Fibroblast of lung (primary cell): ENCODE data around the gene UPK3A. TPM values are rescaled to one million over a fixed set of nuclear protein-coding genes. Genes with fewer than 3 reads are reported as not detected.
A peak's percentile ranks its signal among the peaks of the same experiment; 100 is the strongest.

Experiments used
- DNase-seq, 2 donors: peaks; one replicate each; pipeline versions ENCODE4 v3.0.0 to v3.0.0-alpha.2; 2010; ENCODE audit warnings: low read depth in 2 of 2
- H2AFZ ChIP-seq: 2 replicates; pipeline ENCODE4 v1.5.1; 2012; ENCODE audit warnings: low read length, control low read depth, inconsistent platforms
- H3K27ac ChIP-seq: 2 replicates; pipeline ENCODE4 v1.5.1; 2011; ENCODE audit warnings: low read length, control low read depth; ENCODE audit not compliant: insufficient read depth
- H3K27me3 ChIP-seq: 2 replicates; pipeline ENCODE4 v1.5.1; 2011; ENCODE audit warnings: mild to moderate bottlenecking, low read length; ENCODE audit not compliant: control insufficient read depth, insufficient read depth
- H3K36me3 ChIP-seq: 2 replicates; pipeline ENCODE4 v1.5.1; 2011; ENCODE audit warnings: low read length; ENCODE audit not compliant: control insufficient read depth, insufficient read depth
- H3K4me1 ChIP-seq: 2 replicates; pipeline ENCODE4 v1.5.1; 2011; ENCODE audit warnings: low read length; ENCODE audit not compliant: control insufficient read depth, insufficient read depth; ENCODE audit errors: extremely low read depth
- H3K4me2 ChIP-seq: 2 replicates; pipeline ENCODE4 v1.5.1; 2011; ENCODE audit warnings: low read length, control low read depth; ENCODE audit not compliant: insufficient read depth; ENCODE audit errors: extremely low read depth
- H3K4me3 ChIP-seq, 4 experiments: fragments of 200-600 bp in 1 of 4; sonication (generic) in 1 of 4; replicated peaks in 1 of 4; 2 replicates each; pipeline ENCODE4 v1.5.1; 2011 to 2016; ENCODE audit warnings: low read length in 4 of 4, low read depth in 3 of 4, mild to moderate bottlenecking in 3 of 4, control low read depth in 2 of 4, inconsistent platforms in 1 of 4, mixed read lengths in 1 of 4; ENCODE audit not compliant: insufficient read depth in 1 of 4; ENCODE audit errors: control extremely low read depth in 1 of 4
- H3K79me2 ChIP-seq: 2 replicates; pipeline ENCODE4 v1.5.1; 2012; ENCODE audit warnings: mild to moderate bottlenecking, low read length, inconsistent platforms; ENCODE audit not compliant: control insufficient read depth, insufficient read depth
- H3K9ac ChIP-seq: 2 replicates; pipeline ENCODE4 v1.5.1; 2011; ENCODE audit warnings: mild to moderate bottlenecking, low read length, control low read depth; ENCODE audit not compliant: insufficient read depth
- H3K9me3 ChIP-seq: 2 replicates; pipeline ENCODE4 v1.5.1; 2012; ENCODE audit warnings: low read depth, low read length; ENCODE audit not compliant: control insufficient read depth, insufficient read depth
- H4K20me1 ChIP-seq: 2 replicates; pipeline ENCODE4 v1.5.1; 2011; ENCODE audit warnings: low read length; ENCODE audit not compliant: control insufficient read depth, insufficient read depth; ENCODE audit errors: extremely low read depth
- CTCF ChIP-seq, 2 donors: IDR thresholded peaks in 1 of 2; conservative IDR thresholded peaks in 1 of 2; 1 replicate in 1 of 2; 2 replicates in 1 of 2; pipeline ENCODE4 v1.5.1; 2011 to 2012; ENCODE audit warnings: low read length in 2 of 2, control low read depth in 1 of 2, inconsistent platforms in 1 of 2, low read depth in 1 of 2, mild to moderate bottlenecking in 1 of 2
- EZH2 ChIP-seq: IDR thresholded peaks from 2 replicates; pipeline ENCODE4 v1.5.1; 2012; ENCODE audit warnings: low read length, control low read depth, mild to moderate bottlenecking; ENCODE audit errors: missing control alignments
- polyA plus RNA-seq, 2 donors: library from polyadenylated mRNA; depleted of rRNA in 1 of 2; stranded (reverse) in 1 of 2; unstranded in 1 of 2; fragments of >200 nt; gene quantifications; 2 replicates each; pipeline ENCODE4 v1.2.1, GENCODE V29; 2011 to 2012; ENCODE audit warnings: missing spikeins in 1 of 2
- total RNA-seq: library from RNA; depleted of rRNA; stranded (reverse); fragments of >200 nt; gene quantifications from 2 replicates; pipeline ENCODE4 v1.2.1, GENCODE V29; 2014

UPK3A gene
- total and polyA plus RNA-seq, 2 donors (not counting 1 experiment from before 2014, with no cell fraction given): not detected

- no peak overlapping the region for H3K4me3 ChIP-seq
- no peak overlapping the region for H2AFZ ChIP-seq
- no peaks in the 10 kb centered on the region for H3K36me3 ChIP-seq
- H3K27me3 ChIP-seq: no peaks in the 10 kb centered on the region
- no peaks in the 10 kb centered on the region for H4K20me1 ChIP-seq
- H3K4me2 ChIP-seq: no peak overlapping the region
- H3K79me2 ChIP-seq: peaks cover 14% of the 10 kb centered on the region
- no peaks in the 10 kb centered on the region for H3K9me3 ChIP-seq
- H3K27ac ChIP-seq: no peak overlapping the region
- no peak for TF ChIP-seq EZH2
- no peak for TF ChIP-seq CTCF (conservative IDR thresholded peaks at IDR 0.05 in 1 of 2, IDR thresholded peaks at IDR 0.05 in 1 of 2; ENCODE audit: low read depth in 1 of 2, low read length in 2 of 2)
- peaks cover 19% of the 10 kb centered on the region for H3K4me1 ChIP-seq
- DNase-seq: no peak
- no peak overlapping the region for H3K9ac ChIP-seq
Measured at GRCh38 chr22:45314786-45315185, 30.0 kb downstream of the UPK3A start.

- no peaks in the 10 kb centered on the region for H3K36me3 ChIP-seq
- H3K27me3 ChIP-seq: no peaks in the 10 kb centered on the region
- H3K4me2 ChIP-seq: peak overlapping the region; percentile 81
- no peak for TF ChIP-seq CTCF (conservative IDR thresholded peaks at IDR 0.05 in 1 of 2, IDR thresholded peaks at IDR 0.05 in 1 of 2; ENCODE audit: low read depth in 1 of 2, low read length in 2 of 2)
- TF ChIP-seq EZH2: no peak
- no peak overlapping the region for H2AFZ ChIP-seq
- no peak overlapping the region for H3K9ac ChIP-seq
- H3K79me2 ChIP-seq: peaks cover 7% of the 10 kb centered on the region
- H3K4me3 ChIP-seq: no peak overlapping the region
- H4K20me1 ChIP-seq: no peaks in the 10 kb centered on the region
- no peaks in the 10 kb centered on the region for H3K9me3 ChIP-seq
- DNase-seq: no peak
- H3K27ac ChIP-seq: peak overlapping the region; percentile 88
- peaks cover 21% of the 10 kb centered on the region for H3K4me1 ChIP-seq
Measured at GRCh38 chr22:45316796-45317526, 32.2 kb downstream of the UPK3A start.

- peak overlapping the region in 1 of 4 experiments; percentile 11 for H3K4me3 ChIP-seq
- no peaks in the 10 kb centered on the region for H3K9me3 ChIP-seq
- H4K20me1 ChIP-seq: no peaks in the 10 kb centered on the region
- peak overlapping the region; percentile 81 for H3K4me2 ChIP-seq
- H3K27ac ChIP-seq: peak overlapping the region; percentile 88
- H3K27me3 ChIP-seq: no peaks in the 10 kb centered on the region
- peaks cover 21% of the 10 kb centered on the region for H3K4me1 ChIP-seq
- H3K79me2 ChIP-seq: peaks cover 7% of the 10 kb centered on the region
- no peak overlapping the region for H2AFZ ChIP-seq
- DNase-seq: peak; percentile 60 to 68
- peak overlapping the region; percentile 11 for H3K9ac ChIP-seq
- TF ChIP-seq CTCF (conservative IDR thresholded peaks at IDR 0.05 in 1 of 2, IDR thresholded peaks at IDR 0.05 in 1 of 2; ENCODE audit: low read depth in 1 of 2, low read length in 2 of 2) (peak; percentile 20 to 51), EZH2 (no peak)
- peaks cover 4% of the 10 kb centered on the region for H3K36me3 ChIP-seq
Measured at GRCh38 chr22:45317551-45318167, 32.9 kb downstream of the UPK3A start.
